Measurements from ENCODE around the gene KIF12.

DNA sequence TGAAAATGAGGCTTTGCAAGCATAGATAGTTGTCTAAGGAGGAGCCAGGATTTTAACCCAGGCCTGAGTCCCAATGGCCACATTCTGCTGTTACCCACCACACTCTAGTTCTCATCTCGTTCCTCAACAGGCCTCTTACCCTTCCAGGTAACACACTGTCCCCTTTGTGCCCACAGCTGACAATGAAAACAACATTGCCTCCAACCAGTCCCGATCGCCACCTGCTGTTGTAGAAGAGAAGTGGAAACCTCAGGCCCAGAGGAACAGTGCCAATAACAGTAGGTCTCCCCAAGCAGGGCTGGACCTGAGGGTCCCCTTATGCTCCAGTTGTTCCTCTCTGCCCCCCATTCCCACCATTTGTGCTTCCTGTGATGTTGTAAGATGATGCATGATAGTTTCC, 51.4 kb downstream of the KIF12 start:
- no peak for TF ChIP-seq POLR2A (IDR thresholded peaks at IDR 0.05; ENCODE audit: low read depth, low read length)
- TF ChIP-seq, protein P1, sequence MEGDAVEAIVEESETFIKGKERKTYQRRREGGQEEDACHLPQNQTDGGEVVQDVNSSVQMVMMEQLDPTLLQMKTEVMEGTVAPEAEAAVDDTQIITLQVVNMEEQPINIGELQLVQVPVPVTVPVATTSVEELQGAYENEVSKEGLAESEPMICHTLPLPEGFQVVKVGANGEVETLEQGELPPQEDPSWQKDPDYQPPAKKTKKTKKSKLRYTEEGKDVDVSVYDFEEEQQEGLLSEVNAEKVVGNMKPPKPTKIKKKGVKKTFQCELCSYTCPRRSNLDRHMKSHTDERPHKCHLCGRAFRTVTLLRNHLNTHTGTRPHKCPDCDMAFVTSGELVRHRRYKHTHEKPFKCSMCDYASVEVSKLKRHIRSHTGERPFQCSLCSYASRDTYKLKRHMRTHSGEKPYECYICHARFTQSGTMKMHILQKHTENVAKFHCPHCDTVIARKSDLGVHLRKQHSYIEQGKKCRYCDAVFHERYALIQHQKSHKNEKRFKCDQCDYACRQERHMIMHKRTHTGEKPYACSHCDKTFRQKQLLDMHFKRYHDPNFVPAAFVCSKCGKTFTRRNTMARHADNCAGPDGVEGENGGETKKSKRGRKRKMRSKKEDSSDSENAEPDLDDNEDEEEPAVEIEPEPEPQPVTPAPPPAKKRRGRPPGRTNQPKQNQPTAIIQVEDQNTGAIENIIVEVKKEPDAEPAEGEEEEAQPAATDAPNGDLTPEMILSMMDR (IDR thresholded peaks at IDR 0.05; ENCODE audit: extremely low read depth in 1 of 2, insufficient read depth in 1 of 2, low read depth in 1 of 2, low read length in 2 of 2): peak in 1 of 2 donors; percentile 29
- no peak for TF ChIP-seq MAX (IDR thresholded peaks at IDR 0.05; ENCODE audit: insufficient read depth, insufficient read length)
- TF ChIP-seq EZH2 (IDR thresholded peaks at IDR 0.05; ENCODE audit: borderline replicate concordance, low read depth, low read length, severe bottlenecking): no peak
- no peak for TF ChIP-seq JUN (IDR thresholded peaks at IDR 0.05; ENCODE audit: borderline replicate concordance, insufficient read depth, insufficient read length, low read depth)
- TF ChIP-seq POLR2AphosphoS5 (IDR thresholded peaks at IDR 0.05; ENCODE audit: insufficient read depth, low read depth, low read length): no peak
- TF ChIP-seq FOS (IDR thresholded peaks at IDR 0.05; ENCODE audit: borderline replicate concordance, insufficient read depth, low read length): no peak
